K562 (cell line): Measurements from ENCODE around the gene SERINC3. TPM values are rescaled to one million over a fixed set of nuclear protein-coding genes. Genes with fewer than 3 reads are reported as not detected.

Source experiments
- ATF3 ChIP-seq, 2 experiments: fragments of 450-650 bp in 1 of 2; sonication (generic) in 1 of 2; formaldehyde crosslinking in 1 of 2; IDR thresholded peaks in 1 of 2; conservative IDR thresholded peaks in 1 of 2; 2 replicates each; pipeline versions ENCODE4 v1.6.1 to v1.8.1; 2016 to 2023; ENCODE audit warnings: mild to moderate bottlenecking in 2 of 2, moderate library complexity in 2 of 2, inconsistent platforms in 1 of 2, missing genetic modification reagents in 1 of 2
- HLTF ChIP-seq: fragments of 450-650 bp; IDR thresholded peaks from 2 replicates; pipeline ENCODE4 v1.6.1; 2016
- MEF2D ChIP-seq: conservative IDR thresholded peaks from 2 replicates; pipeline ENCODE4 v1.6.1; 2016; ENCODE audit warnings: low read depth, missing genetic modification characterization, missing compliant biosample characterization
- NR0B1 ChIP-seq: fragments of 450-650 bp; IDR thresholded peaks from one replicate; pipeline ENCODE4 v1.6.1; 2018; ENCODE audit warnings: mild to moderate bottlenecking, moderate library complexity; ENCODE audit not compliant: partially characterized antibody
- PHF8 ChIP-seq: fragments of 200-600 bp; sonication (generic); IDR thresholded peaks from 2 replicates; pipeline ENCODE4 v1.6.1; 2012; ENCODE audit warnings: mixed run types, mild to moderate bottlenecking, inconsistent platforms, low read length, moderate library complexity, borderline replicate concordance
- POU5F1 ChIP-seq: fragments of 150-350 bp; IDR thresholded peaks from 2 replicates; pipeline ENCODE4 v1.6.1; 2014; ENCODE audit warnings: borderline replicate concordance, low read length, low read depth, mild to moderate bottlenecking; ENCODE audit not compliant: partially characterized antibody
- SMAD3 ChIP-seq: fragments of 450-650 bp; formaldehyde crosslinking; conservative IDR thresholded peaks from 2 replicates; pipeline ENCODE4 v1.4.0; 2020; ENCODE audit warnings: mild to moderate bottlenecking
- SMARCC2 ChIP-seq: fragments of 450-650 bp; IDR thresholded peaks from 2 replicates; pipeline ENCODE4 v1.6.1; 2017; ENCODE audit warnings: antibody characterized with exemption, moderate library complexity, mild to moderate bottlenecking, low read depth
- TEAD4 ChIP-seq, 2 experiments: sonication (generic) in 1 of 2; formaldehyde crosslinking in 1 of 2; IDR thresholded peaks; 2 replicates each; pipeline versions ENCODE4 v1.6.1 to v1.8.0; 2012 to 2022; ENCODE audit warnings: borderline replicate concordance in 1 of 2, inconsistent platforms in 1 of 2, low read length in 1 of 2, mild to moderate bottlenecking in 1 of 2, missing genetic modification reagents in 1 of 2
- ZNF785 ChIP-seq: fragments of 250-450 bp; sonication (Bioruptor Pico); IDR thresholded peaks from 2 replicates; pipeline ENCODE4 v1.4.0; 2020; ENCODE audit warnings: mild to moderate bottlenecking
- polyA plus RNA-seq, 8 experiments: library from polyadenylated mRNA; depleted of rRNA in 4 of 8; stranded (reverse) in 5 of 8; unstranded in 3 of 8; fragments of >200 nt; fragmentation: Nextera tagmentation in 2 of 8; fragmentation: Illumina TruSeq in 1 of 8; extraction: Ambion mirVana in 2 of 8; extraction: Trizol in 1 of 8; gene quantifications; 2 replicates each; pipeline versions ENCODE4 v1.2.1 to v1.2.3, GENCODE V29; 2011 to 2014; ENCODE audit warnings: inconsistent platforms in 1 of 8, missing spikeins in 1 of 8
- total RNA-seq, 7 experiments: library from RNA; depleted of rRNA in 6 of 7; stranded (reverse); fragments of >200 nt in 6 of 7; fragmentation: Illumina TruSeq in 2 of 7; extraction: Trizol in 2 of 7; gene quantifications; 2 replicates each; pipeline versions ENCODE4 v1.2.1 to v1.2.3, GENCODE V29; 2011 to 2021; ENCODE audit warnings: low replicate concordance in 1 of 7

Gene SERINC3
- total and polyA plus RNA-seq, 9 of the 15 experiments (the other 6 are each of a cell fraction or from before 2014, with no cell fraction given): 24.7 to 107 (median 48.8) TPM

- no peak; the same call in 1 of the 2 replicates for TF ChIP-seq PHF8
- no peak for TF ChIP-seq HLTF
- peak; percentile 56 for TF ChIP-seq TEAD4 (IDR thresholded peaks at IDR 0.05; ENCODE audit: low read length)
- TF ChIP-seq TEAD4 (CRISPR knock-in tag; IDR thresholded peaks at IDR 0.05; ENCODE audit: borderline replicate concordance): no peak
- TF ChIP-seq SMAD3 (CRISPR knock-in tag): no peak
- no peak for TF ChIP-seq ZNF785
- TF ChIP-seq NR0B1: no peak
- peak; percentile 44; the same call in 1 of the 2 replicates for TF ChIP-seq SMARCC2
- TF ChIP-seq POU5F1: no peak
- TF ChIP-seq ATF3 (IDR thresholded peaks at IDR 0.05): peak; percentile 86
- TF ChIP-seq ATF3 (CRISPR knock-in tag; conservative IDR thresholded peaks at IDR 0.05): no peak
- TF ChIP-seq MEF2D (tag): no peak
These were observed 31.4 kb upstream of the SERINC3 start (continued) for GRCh38 chr20:44552950-44553908.
